GM18499 (cell line): ENCODE measurements around the gene ZNF793.

Experiments used
- ATAC-seq: cut with Tn5 transposase; IDR thresholded peaks from one replicate; pipeline ENCODE4 v1.9.1; 2021; ENCODE audit warnings: moderate number of reproducible peaks; ENCODE audit not compliant: insufficient read depth, unreplicated experiment

ZNF793 gene

DNA sequence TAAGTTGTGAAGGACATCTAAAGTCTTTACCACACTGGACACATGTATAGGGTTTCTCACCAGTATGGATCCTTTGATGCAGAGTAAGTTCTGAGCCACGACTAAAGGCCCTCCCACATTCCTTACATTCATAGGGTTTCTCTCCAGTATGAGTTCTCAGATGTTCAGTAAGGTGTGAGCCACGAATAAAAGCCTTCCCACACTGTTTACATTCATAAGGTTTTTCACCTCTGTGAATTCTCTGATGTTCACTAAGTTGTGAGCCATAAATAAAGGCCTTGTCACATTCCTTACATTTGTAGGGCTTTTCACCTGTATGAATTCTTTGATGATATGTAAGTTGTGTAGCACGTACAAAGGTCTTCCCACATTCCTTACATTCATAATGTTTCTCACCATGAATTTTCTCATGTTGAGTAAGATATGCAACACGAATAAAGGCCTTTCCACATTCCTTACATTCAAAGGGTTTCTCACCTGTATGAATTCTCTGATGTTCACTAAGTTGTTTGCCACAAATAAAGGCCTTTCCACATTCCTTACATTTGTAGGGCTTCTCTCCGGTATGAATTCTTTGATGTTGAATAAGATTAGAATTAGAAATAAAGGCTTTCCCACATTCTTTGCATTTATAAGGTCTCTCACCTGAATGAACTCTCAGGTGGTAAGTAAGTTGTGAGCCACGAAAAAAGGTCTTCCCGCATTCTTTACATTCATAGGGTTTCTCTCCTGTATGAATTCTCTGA lies 58.1 kb downstream of the ZNF793 start:
- no peak for ATAC-seq

DNA sequence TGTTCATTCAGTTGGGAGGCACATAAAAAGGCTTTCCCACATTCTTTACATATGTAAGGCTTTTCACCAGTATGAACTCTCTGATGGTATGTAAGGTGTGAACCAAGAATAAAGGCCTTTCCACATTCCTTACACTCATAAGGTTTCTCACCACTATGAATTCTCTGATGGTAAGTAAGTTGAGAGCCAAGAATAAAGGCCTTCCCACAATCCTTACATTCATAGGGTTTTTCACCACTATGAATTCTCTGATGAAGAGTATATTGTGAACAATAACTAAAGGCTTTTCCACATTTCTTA lies 58.6 kb downstream of the ZNF793 start:
- ATAC-seq: no peak

DNA sequence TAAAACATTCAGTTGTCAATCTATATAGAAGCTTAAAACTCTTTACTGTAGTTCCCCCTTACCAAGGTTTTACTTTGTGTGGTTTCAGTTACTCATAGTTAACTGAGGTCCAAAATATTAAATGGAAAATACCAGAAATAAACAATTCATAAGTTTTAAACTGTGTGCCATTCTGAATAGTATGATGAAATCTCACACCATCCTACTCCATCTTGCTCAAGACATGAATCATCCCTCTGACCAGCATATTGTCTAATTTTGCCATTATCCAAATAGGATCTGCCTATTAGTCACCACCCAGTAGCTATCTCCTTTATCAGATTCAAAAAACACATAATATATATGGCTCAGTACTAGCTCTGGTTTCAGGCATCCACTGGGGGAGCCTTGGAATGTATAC lies 65.5 kb downstream of the ZNF793 start:
- ATAC-seq: no peak

DNA sequence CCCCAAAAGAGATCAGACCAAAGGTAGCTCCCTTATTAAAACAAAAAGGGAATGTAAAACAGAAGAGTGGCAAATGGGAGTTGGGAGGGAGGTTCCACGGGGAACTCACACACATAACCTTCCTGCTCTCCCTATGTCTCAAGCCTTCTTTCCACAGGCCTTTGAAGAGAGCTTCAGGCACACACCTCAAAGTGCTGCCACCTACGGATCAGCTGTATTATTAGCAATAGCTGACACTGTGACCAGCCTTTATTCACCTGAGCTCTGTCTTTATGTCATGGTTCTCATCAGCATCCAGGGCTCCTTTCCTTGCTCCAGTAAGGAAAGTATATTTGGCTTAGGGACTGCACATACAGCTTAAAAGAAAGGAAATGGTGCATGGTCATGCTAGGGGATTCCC lies 76.6 kb downstream of the ZNF793 start:
- no peak for ATAC-seq
